Stimulated activated CD8-positive, alpha-beta memory T cell treated with anti-CD3 and anti-CD28 coated beads, Interleukin-7, amount 100 ng/mL, for 24 hours (primary cell): ENCODE measurements around the gene EXOSC9.

ENCODE experiments used
- DNase-seq: peaks from one replicate; pipeline ENCODE4 v3.0.0-alpha.2; 2020; ENCODE audit warnings: low read depth

EXOSC9 gene

DNA sequence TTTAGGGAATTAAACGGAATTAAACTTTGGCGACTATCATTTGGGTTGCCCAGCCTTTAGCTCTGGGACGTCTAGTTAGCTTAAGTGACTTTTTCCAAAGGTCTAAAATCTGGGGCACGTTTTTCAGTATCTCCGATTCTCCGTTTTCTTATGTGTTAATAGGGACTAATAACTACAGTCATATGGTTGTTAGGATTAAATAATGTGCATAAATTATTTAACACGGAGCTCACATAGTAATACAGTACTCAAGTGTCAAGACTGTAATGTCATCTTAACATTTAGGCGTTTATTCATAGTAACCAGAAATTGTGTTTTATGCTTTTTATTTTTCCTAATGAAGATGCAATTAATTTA is 23.0 kb downstream of the EXOSC9 start:
- no peak for DNase-seq

DNA sequence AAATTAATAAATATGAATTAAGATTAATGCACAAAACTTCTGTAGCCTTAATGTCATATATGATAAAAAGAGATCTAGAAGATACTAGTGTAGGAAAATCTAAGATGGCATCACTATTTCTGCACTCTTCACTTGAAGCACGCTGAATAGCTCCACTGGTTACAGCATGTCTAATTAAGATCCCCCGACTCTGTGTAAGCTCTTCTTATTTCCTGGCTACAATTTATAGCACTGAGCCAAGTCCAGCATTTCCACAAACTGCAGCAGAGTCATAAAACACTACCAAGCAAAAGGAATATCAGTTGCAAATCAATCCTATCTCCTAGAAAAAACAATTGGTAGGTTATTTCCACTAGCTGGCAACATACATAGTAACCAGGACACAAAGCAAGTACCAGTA is 23.8 kb downstream of the EXOSC9 start:
- no peak for DNase-seq

DNA sequence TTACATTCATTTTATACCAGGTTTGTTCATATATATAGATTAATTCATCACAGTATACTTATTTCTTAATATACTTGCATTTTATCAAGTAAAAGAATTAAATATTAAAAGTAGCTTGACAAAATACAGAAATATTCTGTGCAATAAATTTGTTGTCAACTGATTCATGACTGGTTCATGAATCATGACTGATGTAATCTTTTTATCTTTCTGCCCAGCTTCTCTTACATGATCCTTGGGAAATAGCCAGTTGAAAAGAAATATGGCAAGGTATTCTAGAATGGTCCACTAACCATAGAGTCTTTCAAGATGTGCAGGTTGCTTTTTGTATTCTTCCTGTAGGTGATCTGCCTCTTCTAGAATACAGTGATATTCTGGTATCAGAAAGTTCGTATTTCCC is 26.7 kb downstream of the EXOSC9 start:
- no peak for DNase-seq

DNA sequence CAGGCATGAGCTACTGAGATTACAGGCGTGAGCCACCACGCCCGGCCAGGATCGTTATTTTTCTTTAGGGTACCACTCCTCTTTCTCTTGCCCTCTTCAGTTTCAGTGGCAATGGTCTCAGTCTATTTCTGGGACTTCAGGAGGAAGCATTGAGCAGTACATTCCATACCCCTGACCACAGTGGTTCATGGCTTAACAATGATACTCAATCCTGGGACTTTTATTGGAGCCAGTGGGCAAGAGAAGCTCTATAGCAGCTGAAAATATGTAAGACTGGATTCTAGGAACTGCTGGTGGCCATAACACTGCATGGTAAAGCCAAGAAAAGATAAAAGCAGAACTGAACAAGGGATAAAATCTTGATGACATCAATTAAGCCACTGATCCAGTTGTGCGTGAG is 28.4 kb downstream of the EXOSC9 start:
- DNase-seq: no peak

DNA sequence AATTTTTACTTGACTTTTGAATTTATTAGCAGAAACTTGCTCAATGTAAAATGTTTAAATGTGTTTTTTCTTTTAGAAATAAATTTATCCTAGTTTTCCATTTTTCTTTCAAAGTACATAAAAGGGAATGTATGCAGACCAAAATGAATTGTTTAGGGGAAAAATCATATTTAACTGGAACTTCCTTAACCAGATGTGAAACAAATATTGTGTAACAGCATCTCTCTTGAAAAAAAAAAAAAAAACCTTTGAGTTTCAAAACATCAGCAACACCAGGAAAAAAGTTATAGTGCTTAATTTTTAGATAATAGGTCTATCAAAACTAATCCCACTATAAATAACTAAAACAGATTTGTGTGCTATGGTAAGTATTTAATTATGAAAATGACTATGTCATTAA is 37.0 kb downstream of the EXOSC9 start:
- no peak for DNase-seq

DNA sequence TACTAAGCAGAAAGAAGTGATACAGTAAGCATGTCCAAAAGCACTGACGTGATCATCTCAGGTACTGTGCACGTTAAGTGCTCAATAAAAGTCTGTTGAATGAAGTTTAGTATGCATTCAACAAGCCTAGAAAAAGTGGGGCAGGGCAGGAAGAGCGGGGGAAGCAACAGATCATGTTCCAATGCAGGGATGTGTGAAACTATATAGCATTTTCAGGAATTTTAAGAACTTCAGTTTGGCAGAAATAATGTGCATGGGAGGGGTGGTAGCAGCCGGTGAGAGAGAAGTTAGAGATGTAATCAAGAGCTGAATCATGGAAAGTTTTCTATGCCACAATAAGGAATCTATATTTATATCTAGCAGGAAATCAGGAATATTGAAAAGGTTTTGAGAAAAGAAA is 41.7 kb downstream of the EXOSC9 start:
- no peak for DNase-seq

DNA sequence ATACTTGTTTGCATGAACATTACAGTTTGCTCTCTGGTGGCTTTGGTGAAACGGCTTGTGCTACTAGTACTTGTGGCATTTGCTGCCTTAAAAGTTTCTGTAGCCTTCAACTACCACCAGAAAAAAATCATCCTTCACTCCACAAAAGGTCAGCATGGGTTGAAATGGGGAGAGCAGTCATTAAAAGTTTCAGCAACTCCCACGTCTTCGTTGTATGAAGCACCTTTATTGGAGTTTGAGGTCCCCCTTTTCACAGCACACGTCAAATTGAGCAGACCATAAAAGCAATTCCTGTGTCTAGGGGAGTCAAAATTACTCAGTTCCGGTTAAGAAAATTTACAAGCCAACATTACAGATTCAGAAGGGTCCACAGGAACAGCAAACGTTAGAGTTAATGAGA is 45.5 kb downstream of the EXOSC9 start:
- no peak for DNase-seq

DNA sequence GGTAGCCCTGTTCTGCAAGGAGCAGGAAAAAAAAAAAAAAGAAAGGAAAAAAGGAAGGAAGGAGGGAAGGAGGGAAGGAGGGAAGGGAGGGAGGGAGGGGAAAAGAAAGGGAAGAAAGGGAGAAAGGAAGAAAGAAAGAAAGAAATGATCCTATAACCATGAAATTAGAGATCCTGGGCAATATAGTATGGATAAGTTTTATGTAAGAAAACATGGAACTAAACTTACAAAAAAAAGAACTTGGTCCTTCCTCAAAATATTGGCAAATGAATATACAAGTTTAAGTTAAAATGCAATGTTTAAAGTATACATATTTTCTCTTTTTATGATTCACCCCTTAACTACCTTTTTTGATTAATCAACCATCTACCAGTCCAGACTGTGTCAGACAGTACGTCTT is 50.2 kb downstream of the EXOSC9 start:
- DNase-seq: no peak

DNA sequence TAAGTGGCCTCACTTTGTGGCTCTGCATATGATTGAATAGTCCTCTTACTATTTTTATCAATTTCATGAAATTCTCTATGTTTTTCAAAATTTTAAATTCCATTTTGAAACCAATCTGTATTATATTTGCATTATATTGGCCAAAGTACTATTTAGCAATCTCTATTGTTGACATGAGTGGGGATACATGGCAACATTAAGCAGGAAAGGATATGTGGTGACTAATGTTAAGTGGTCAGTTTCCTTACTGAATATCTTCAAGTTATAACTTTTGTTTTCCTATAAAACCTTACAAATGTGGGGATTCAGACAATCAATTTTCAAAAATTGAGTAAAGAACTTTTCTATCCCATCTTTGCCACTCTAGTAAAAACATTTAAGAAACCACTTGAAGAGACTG is 59.0 kb downstream of the EXOSC9 start:
- no peak for DNase-seq

DNA sequence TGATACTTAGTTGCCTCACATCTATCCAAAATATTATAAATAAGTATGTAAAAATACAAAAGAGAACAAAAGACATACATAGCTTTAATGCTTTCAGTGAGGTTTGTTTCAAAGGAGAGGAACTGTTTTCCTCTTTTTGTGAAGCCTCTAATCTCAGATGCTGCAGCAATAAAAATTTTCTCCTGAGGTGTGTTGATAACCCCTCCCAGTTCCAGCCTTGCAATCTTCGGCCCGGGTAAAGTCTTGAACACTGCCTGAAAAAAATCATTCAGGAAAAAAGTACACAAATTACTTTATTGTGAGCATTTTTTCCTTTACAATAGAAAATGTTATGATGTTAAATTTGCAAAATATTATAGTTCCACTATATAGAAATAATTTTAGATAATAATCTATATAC is 60.3 kb downstream of the EXOSC9 start:
- no peak for DNase-seq

DNA sequence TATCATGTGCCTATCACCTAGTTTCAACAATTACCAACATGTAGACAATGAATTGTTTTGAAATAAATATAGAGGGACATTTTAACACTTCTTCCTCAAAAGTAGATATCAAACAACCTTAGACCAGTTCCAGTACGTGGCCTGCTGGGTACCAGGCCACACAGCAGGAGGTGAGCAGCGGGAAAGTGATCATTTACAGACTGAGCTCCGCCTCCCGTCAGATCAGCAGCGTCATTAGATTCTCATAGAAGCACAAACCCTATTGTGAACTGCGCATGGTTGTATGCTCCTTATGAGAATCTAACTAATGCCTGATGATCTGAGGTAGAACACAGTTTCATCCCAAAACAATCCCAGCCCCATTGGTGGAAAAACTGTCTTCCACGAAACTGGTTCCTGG is 62.7 kb downstream of the EXOSC9 start:
- no peak for DNase-seq
